NCI-H460 (cell line): ENCODE measurements around the gene SKP1. TPM values are rescaled to one million over a fixed set of nuclear protein-coding genes. Genes with fewer than 3 reads are reported as not detected.

Source experiments
- small RNA-seq, 2 experiments: library from RNA; depleted of rRNA; stranded (forward); fragments of <200 nt; gene quantifications; one replicate each; pipeline ENCODE3, GENCODE V24; 2014
- total RNA-seq: library from RNA; depleted of rRNA; stranded (reverse); fragments of >200 nt; shearing (Covaris generic); gene quantifications from 2 replicates; pipeline ENCODE4 v1.2.3, GENCODE V29; 2014; rRNA removed

SKP1 gene
- total RNA-seq, 1 experiment from 2014 or later: 435 TPM

Small RNA genes lying within 50 kb of the gene (small RNA-seq; reads per million reads assigned to genes)
- 0 reads per million in 2 experiments for gene MIR3661

Other genes with a start within 250 kb of the SKP1 start
- 96.1 and 105 TPM in 2 replicates for gene C5orf15, start 208.3 kb downstream of the SKP1 start, total RNA-seq
- gene VDAC1, start 172.0 kb downstream of the SKP1 start, total RNA-seq: 438 and 448 TPM in 2 replicates
- gene TCF7, start 62.3 kb downstream of the SKP1 start, total RNA-seq: 0.42 TPM in 1 of 2 replicates, not detected in the other
- gene PPP2CA, start 49.1 kb upstream of the SKP1 start, total RNA-seq: 111 and 172 TPM in 2 replicates
- gene CDKL3, start 190.2 kb upstream of the SKP1 start, total RNA-seq: 1.5 and 2.3 TPM in 2 replicates
- gene UBE2B, start 194.6 kb upstream of the SKP1 start, total RNA-seq: 40.2 and 48.9 TPM in 2 replicates
- gene CDKN2AIPNL, start 234.9 kb upstream of the SKP1 start, total RNA-seq: 50.2 and 54.7 TPM in 2 replicates